Stimulated activated CD8-positive, alpha-beta memory T cell treated with anti-CD3 and anti-CD28 coated beads, Interleukin-15, amount 100 ng/mL, for 1 hour (primary cell): ENCODE measurements around the gene EXOC6B.
A peak's percentile ranks its signal among the peaks of the same experiment; 100 is the strongest.

Source experiments
- DNase-seq: peaks from one replicate; pipeline ENCODE4 v3.0.0-alpha.2; 2020; ENCODE audit warnings: low read depth

EXOC6B gene

DNA sequence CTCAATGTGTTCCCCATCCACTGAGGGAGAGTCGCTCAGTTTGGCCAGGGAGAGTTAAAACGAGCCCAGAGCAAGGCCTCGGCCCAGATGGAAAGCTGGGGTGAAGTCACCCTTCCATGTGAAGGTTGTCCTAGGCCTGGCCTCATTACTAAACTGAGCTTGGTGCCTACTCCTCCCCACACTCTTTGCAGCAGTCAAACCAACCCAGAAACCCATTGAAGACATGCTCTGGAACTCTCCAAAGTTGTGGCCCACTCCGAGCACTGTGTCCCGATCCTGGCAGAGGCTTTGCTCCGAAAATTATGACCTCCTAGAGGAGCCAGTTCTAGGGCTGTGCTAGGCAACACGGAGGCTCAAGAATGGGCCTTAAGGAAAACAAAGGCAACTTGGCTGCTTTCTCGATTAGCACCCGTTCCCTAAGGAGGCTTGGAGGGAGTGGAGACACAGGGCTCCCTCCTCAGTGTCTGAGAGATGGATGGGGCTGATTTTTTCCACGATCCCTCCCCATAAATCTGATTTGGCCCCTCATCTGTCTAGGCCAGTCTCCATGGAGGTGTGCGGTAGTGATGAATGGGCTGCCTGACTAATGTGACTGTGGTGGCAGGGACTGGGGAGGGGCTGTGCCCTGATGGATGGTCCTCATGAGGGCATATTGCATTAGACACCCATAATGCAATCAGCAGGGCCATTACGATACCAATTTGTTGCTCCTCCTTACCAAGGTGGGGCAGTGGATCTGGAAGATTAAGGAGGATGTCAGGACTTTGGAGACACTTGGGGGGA is 666.4 kb downstream of the EXOC6B start:
- no peak for DNase-seq

DNA sequence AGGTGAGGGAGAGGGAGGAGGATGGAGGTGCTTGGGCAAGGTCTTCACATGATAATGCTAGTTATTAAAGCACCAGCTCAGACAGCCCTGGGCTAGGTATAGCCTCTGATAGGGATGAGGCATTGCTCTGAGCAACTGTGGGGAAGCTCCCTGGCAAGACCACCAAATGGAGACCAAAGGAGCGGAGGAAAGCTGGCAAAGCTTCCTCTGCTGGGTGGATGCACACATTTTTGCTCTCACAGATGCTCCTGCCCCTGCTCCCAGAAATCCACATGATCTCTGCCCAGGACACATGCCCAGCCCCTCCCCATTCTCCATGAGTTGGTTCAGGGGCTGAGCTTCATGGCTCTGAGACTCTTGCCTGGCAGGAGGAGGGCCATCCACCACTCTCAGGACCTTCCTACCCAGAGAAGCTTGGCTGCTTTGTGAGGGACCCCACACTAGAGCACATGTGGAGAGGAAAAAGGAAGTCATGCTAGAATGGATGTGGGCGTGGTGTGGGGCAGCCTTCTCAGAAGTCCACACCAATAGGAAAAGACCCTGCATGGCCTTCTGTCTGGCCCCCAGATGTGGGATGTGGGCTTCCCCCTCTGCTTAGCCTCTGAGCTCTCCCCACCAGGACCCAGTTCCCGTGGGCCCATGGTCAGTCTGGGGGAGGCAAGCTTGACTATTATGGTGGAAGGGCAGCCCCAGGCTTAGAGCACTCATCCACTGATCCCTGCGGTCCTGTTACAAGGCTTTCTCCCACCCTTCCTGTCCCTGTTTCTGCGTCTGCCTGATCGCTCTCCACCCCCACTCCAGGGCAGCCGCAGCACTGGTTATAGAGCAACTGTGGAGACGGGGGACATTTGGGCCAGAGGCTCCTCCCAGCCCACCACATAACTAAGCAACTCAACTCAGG is 667.7 kb downstream of the EXOC6B start:
- no peak for DNase-seq

DNA sequence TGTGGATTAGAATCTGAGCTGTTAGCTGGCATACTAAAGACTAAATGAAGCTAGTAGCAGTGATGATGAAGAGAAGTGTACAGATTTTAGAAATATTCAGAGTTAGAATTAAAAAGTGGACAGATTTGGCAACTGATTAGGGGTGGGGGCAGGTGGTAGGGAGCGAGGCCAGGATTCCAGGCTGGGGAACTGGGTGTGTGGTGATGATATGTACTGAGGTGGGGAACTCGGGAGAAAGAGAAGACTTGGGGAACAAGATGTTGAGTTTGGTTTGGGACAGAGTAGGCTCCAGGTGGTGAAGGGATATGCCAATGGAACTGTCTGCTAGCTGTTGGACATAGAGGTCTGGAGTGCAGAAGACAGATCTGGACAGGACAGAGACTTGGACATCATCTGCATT is 669.0 kb downstream of the EXOC6B start:
- no peak for DNase-seq

DNA sequence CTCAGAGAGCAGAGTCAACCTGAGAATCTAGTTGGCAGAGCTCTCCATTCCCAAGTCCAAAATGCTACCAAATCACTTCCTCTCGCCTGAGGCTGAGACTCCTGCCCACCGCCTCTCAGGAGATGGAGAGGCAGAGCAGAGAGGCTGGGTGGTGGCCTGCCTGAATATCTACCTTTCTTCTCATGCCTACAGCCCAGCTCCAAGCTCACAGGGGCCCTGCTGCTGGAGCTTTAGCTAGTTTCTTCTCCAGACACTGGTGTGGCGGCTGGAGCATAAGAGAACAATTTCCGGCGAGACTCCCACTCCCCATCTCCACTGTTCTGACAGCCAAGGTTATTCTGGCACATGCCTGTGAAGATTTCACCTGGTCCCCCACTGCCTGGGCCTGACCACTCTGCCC is 670.1 kb downstream of the EXOC6B start:
- no peak for DNase-seq

DNA sequence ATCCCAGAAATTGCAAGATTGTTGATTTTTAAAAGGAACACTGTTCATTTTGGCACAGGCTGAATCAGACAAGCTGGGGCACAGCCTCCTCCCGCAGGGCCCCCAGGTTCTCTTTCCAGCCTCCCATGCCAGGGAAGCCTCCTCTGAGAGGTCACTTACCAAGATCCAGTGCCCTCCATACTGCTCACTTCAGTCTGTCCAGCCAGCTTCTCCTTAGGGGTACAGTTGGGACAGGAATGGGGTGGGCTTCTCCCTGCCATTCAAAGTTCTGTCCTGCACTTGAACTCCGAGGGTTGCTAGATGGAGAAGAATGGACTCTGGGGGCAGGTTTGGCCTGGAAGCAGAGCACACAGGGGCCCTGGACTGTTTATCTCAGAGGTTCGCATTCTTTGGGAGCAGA is 670.7 kb downstream of the EXOC6B start:
- DNase-seq, result no peak

DNA sequence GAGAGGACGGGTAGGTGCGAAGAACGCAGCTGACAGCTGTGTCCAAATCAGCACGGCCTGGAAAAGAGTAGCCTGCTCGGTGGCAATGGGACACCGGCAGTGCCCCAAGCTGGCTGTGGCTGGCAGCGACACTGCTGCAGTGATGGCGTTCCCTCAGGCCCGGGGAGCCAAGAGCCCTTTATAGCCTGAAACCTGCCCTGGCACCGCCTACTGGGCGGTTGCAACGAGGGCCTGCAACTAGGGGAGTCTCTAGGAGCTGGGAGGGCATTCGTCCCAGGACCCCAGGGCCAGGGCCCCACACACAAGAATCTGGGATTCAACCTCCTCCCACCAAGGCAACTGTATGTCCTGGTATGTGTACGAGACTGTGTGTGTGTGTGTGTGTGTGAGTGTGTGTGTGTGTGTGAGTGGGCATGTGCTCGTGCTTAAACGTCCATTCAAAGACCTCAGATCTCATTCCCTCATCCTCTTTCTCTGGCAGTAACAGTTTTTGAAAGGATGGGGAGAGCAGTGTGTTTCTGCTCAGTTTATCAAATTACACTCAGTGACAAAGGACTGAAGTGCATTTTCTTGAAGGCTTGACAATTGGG is 671.4 kb downstream of the EXOC6B start:
- no peak for DNase-seq

DNA sequence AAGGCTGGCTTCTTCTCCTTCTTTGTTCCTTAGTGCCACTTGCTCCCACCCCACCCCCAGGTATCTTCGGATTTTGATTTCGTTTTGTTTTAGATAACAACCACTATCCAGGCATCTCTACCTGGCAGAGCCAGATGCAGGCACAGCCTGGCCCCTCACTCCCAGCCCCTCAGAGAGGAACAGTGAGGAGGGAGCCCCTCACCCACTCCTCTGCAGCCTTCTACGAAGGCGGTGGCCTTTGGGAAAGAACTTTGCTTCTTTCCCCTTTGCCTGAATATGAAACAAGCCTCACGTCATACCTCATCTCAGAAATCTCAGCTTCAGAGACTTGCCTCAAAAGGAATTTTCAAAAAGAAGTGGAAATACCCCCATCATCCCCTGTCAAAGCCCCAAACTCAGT is 671.9 kb downstream of the EXOC6B start:
- no peak for DNase-seq

DNA sequence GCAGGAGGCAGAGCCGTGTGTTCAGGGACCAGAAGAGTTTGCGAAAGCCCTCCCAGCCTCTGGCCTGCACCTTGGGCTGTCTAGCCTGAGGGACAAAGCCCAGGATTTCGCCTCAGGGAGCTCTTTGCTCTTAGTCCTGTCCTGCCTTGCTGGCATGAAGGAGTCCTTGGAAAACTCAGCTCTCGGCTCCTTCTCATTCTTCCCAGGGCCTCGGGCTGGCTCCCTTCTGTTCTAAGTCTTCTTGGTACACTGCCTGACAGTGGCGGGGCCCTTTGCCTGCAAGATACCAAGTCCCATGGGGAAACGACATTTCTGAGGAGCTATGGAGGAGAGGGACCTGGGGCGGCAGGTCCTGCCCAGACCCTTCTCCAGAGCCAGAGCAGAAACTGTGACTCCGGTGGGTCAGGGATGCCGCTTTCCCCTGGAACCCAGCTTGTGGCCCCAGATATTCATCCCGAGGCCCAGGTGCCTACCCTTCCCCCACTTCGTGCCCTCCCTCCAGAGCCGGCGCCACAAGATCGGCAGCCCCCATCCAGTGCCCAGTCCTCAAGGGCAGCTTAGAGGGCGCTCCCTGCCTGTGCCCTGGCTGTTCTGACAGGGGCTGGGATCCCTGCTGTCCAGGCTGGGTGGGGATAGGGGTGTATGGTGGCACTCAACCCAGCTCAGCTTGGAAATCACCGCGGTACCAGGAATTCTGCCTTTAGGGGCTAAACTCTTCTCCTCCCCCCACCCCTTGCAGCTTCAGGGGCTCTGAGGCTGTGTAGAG is 672.6 kb downstream of the EXOC6B start:
- DNase-seq, result no peak

DNA sequence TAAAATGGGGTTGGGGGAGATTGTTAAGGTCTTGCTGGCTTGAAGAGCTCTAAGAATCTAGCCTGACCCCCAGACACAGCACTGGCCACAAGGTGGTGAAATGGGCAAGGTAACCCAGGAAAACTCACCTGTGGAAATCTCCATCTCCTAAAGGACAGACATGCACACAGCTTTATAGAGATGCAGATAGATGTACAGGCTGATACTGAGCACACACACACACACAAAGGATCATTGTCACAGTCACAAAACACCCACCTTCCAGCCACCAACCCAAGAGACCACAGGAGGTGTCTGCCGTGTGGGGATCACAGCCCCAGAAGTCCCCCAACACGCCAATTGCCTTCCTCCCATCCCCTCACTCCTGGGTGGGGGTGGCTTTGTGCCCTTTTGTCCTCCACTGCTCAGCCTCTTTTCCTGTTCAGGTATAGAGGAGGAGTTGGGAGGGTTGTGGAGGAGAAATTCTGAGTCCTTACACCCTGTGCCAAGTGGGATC is 674.9 kb downstream of the EXOC6B start:
- no peak for DNase-seq

DNA sequence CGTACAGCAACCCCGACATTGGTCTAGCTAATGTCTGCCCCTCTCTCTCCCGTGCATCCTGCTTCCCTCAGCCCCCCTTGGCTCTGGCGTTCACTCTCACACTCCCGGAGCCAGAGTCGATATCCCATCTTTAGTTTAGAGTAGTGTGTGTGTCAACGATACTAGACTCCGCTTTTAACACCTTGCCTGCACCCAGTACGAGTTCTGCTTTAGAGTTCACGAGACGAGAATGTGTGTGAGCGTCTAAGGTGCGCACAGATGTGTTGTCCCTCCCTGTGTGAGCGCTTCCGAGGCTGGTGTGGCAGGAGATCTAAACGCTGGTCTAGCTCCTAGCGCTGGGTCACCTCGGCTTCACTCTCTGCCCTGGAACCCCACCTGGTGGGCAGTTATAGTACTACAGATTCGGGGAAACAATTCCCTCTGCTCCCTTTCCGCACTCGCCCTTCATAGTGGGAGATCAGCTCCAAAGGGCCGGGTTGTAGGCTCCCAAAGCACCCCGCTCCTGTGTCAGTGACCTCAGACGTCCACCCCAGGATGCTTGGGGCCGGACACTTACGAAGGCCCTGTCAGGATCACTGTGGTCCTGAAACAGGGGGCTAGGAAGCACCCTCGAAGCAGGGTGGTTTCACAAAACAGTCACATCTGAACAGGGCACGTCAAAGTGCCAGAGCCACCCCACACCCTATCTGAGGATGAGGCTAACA is 675.5 kb downstream of the EXOC6B start:
- peak; percentile 37 for DNase-seq

DNA sequence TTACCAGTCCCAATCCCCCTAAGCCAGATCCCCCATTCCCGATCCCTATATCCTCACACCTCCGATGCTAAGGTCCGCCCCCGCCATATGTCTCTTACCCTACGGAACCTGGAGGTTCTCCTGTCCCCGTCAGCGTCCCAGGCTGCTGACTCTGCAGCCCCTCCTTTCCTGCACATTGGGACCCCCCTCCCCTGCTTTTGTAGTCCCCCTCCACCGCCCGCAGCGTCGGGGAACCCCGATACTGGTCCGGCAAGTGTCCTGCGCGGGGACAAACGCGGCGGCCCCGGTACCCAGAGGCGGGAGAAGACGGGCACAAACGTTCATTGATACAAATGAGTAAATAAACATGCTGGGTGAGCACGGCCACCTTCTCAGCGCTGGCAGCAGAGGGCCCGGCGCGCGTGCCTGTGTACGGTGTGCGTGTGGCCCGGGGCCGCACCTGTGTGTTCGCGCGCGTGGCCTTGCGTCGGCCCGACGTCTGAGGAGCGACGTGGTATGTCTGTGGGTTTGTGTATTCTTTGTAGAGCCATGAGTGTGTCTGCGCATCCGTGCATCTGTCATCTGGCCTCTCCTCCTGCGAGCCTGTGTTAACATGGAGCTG is 676.2 kb downstream of the EXOC6B start:
- DNase-seq, result no peak

DNA sequence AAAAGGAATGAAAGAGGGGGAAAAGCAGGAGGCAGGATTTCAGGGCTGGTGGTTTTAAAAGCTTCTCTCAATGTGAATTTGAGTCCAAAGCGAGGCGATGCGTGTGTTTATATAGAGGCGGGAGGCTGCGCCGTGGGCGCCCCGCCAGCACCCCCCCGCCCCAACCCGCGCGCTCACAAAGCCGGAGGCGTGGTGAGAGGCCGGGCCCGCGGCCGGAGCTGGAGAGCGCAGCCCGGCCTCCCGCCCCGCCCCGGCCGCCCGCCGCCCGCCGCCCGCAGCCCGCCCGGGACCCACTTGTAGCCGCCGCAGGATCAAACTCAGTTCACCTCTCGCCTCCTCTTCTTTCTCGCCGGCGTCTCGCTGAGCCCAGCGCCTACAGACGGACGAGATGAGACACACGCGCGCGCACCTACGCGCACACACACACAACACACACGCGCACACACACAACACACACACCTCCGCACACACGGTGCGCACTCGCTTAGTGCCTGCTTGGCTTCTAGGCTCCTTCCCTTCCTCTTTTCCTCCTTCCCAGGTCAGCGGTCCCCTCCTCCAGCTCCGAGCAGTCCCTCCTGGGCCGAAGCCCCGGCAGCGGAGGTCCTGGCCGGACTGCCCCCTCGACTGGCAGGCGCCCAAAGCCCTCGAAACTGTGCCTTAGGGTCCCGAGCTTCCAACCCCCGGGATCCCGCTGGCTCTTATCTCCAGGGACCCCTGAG is 676.8 kb downstream of the EXOC6B start:
- DNase-seq, result no peak

DNA sequence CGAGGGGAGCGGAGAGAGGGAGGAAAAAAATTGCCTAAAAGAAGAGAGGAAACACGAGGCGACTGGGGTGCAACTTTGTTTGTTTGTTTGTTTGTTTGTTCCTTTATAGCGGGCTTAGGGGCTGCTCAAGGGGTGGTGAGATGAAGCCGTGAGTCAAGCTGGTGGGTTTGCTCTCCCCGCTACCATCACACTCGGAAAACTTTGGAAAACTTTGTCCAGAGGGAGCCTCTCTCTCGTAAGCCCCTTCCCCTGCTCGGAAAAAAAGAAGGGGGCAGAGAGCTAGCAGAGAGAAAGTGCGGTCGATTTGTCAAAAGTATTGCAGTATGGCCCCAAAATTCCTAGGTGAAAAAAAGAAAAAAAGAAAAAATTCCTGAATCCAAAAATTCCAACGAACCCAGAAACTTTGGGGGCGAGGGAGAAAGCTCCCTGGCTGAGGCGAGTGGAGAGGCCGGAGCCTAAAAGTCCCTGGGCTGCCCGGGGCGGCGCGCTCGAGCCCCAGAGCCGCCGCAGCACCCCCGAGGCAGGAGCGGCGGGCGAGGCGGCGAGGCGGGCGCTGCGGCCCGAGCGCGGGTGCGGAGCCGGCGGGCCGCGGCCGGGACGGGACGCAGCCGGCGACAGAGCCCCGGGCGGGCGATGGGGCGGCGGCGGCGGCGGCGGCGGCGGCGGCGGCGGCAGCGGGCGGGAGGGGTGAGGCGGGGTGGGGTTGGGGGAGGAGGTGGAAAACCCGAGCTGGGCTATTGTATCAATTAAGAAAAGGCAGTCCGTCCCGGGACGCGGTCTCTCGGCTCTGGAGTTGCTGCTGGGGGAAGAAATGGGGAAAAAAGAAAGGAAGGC is 677.6 kb downstream of the EXOC6B start:
- DNase-seq, result no peak

DNA sequence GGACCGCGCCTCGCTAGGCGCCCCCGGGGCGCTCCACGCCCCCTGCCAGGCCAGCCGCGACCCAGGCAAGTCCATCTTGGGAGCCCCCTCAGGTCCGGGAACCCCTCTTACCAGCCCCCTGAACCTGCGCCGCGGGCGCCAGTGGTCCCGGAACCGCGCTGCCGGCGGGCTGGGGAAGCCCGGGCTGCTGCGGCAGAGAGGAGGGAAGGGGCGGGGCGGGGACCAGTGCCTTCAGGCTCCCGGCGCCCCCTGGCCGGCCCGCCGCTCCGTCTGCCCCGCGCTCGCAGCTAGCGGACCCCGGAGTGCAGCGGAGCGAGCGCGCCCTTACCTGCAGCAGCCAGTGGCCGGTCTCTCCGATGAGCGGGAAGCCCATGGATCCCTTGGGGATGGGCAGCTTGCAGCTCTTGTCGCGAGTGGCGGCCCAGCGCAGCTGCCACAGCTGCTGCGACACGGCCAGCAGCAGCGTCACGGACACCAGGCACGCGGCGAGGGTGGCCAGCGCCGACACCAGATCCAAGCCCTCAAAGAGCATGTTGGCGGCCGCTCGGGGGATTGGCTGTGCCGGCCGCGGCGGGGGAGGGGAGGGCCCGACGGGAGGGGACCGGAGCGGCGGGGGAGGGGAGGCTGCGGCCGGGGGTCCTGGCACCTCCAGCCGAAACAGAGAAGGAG is 678.4 kb downstream of the EXOC6B start, which contains the start of gene CYP26B1:
TSS of gene CYP26B1 (minus strand) at position 560 of the 669 bp plus-strand sequence. CDS start at position 532, 28 bp downstream.
- DNase-seq, result no peak

DNA sequence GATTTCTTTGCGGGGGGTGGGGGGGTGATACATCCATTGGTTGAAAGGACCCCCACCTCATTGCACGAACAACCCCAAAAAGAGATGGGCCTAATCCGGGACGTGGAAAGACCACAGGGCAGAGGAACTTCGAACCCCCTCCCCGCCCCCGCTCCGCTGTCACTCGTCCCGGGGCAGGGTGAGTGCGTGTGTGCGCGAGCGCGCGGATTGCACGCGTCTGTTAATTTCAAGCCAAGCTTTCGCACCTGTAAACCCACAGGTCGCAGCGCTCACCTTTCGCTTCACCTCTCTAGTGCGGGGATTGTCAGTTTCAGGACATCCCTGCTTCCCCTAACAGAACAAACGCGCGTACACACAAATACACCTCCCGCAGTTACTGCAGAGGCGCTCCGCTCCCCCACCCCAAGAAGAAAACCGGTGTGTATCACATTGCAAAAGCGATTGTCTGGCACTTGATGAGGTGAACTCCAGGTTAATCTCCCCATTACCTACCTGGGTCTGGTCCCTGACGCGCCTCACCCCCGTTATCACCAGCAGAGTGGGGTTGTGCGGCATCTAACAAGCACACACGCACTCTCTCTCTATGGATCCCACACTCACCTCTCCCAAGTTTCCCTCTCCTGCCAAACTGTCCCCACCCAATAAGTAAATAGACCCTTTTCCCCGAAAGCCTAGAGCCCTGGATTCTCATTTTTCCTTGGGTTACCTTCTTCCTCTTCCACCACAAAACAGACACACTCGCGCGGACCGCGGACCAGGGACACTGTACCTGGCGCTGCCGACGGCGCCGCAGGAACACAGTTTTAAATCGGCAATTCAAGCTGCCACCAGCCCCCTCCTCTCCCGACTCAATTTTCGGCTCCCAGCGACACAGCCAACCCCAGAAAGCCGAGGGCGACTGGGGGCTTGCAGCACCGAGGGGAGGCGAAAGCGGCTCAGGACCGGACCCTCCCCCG is 679.2 kb downstream of the EXOC6B start:
- no peak for DNase-seq

DNA sequence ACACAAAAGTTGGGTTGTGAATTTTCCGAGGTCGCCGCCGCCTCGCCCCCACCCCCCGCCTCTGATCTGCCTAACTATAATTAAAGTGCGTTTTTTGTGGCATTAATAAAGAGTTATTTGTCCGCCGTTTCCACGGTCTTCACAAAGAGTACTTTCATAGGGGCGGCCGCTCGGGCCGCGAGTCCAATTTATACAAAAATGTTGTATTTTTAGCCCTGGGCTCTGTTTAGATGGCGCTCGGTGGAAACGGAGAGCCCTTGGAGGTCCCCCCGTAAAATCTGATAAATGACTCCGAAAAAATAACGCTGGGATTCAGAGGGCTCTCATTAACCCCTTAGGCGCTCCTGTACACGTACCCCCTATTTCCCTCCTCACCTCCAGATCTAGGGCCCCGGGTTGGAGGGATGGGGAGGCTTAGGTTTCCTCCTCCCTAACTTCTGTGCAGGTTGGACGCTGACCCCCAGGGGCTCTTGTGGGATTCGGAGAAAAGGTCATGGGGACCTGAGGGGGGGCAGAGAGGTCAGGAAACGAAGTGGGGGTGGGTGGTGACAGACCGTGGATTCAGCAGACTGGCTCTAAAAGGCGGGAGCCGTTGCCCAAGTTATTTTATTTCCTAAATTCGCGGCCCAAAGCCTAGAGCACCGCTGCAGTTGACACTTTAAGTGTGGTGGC is 680.0 kb downstream of the EXOC6B start:
- no peak for DNase-seq

DNA sequence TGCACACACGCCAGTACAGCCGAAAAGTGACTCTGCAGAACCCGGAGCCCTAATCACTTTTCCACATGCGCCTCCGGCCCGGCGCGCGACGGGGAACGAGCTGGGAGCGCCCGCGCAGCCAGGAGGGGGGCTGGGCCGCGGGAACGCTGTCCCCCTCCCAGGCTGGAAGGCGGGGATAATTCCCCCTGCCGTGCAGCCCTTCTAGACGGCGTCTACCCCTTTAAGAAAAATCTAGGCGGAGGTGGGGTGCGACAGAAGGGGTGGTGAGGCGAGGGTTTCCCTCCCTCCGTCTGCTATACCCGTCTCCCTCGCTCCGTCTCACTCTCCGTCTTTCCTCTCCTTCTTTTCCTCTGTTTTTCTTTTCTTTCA is 680.6 kb downstream of the EXOC6B start:
- DNase-seq, result no peak
